Measurements from ENCODE around the gene SERPINF2. TPM values are rescaled to one million over a fixed set of nuclear protein-coding genes. Genes with fewer than 3 reads are reported as not detected.

The SERPINF2 gene
- total RNA-seq = 0.19 and 0.28 TPM in 2 replicates

GRCh38 chr17:1742371-1743087, at the start of gene SERPINF2:
Gene SERPINF2 (plus strand): TSS chr17:1742871. CDS start chr17:1744996, 2,125 bp downstream.

GRCh38 chr17:1709971-1710806, 32.5 kb upstream of the SERPINF2 start, which contains the start of gene TLCD2:
Gene TLCD2 (minus strand): TSS chr17:1710377. CDS start chr17:1710242, 135 bp downstream.

GRCh38 chr17:1724351-1724868, 18.3 kb upstream of the SERPINF2 start, which contains the start of gene WDR81:
Gene WDR81 (plus strand): TSS chr17:1724704. CDS start chr17:1724960, 256 bp downstream.

Other genes with a start within 250 kb of the SERPINF2 start
- 37.4 and 39.7 TPM in 2 replicates for gene INPP5K, start 226.3 kb upstream of the SERPINF2 start, total RNA-seq
- gene PITPNA, start 180.1 kb upstream of the SERPINF2 start, total RNA-seq = 8.2 and 16.9 TPM in 2 replicates
- 5.9 and 7.9 TPM in 2 replicates for gene SLC43A2, start 114.0 kb upstream of the SERPINF2 start, total RNA-seq
- gene SCARF1, start 97.1 kb upstream of the SERPINF2 start, total RNA-seq = 0.96 and 3.1 TPM in 2 replicates
- 5.6 and 6.2 TPM in 2 replicates for gene RILP, start 93.0 kb upstream of the SERPINF2 start, total RNA-seq
- 51.9 and 112 TPM in 2 replicates for gene PRPF8, start 58.0 kb upstream of the SERPINF2 start, total RNA-seq
- 1.7 and 2.0 TPM in 2 replicates for gene TLCD2, start 32.5 kb upstream of the SERPINF2 start, total RNA-seq
- gene WDR81, start 18.2 kb upstream of the SERPINF2 start, total RNA-seq = 18.8 and 25.4 TPM in 2 replicates
- 29.9 and 45.1 TPM in 2 replicates for gene SERPINF1, start 19.2 kb downstream of the SERPINF2 start, total RNA-seq
- 7.3 and 7.9 TPM in 2 replicates for gene SMYD4, start 87.0 kb downstream of the SERPINF2 start, total RNA-seq
- 14.1 and 61.9 TPM in 2 replicates for gene RPA1, start 87.1 kb downstream of the SERPINF2 start, total RNA-seq